GM18909 (cell line): ENCODE results near the gene ZNF230.
A peak's percentile ranks its signal among the peaks of the same experiment; 100 is the strongest.

Source experiments
- ATAC-seq: cut with Tn5 transposase; IDR thresholded peaks from one replicate; pipeline ENCODE4 v1.9.1; 2021; ENCODE audit warnings: mild to moderate bottlenecking; ENCODE audit not compliant: unreplicated experiment, poor library complexity

ZNF230 gene

GRCh38 chr19:44002566-44003460 lies at the start of gene ZNF230:
ZNF230 (plus strand) TSS chr19:44002957; CDS start chr19:44007079, 4,122 bp downstream.
- ATAC-seq: peak; percentile 88

GRCh38 chr19:43956827-43957226 lies 45.9 kb upstream of the ZNF230 start:
- no peak for ATAC-seq

- ATAC-seq: no peak
These were observed 44.9 kb upstream of the ZNF230 start for GRCh38 chr19:43957891-43958290.

GRCh38 chr19:43960411-43960810 lies 42.3 kb upstream of the ZNF230 start:
- no peak for ATAC-seq

GRCh38 chr19:43966079-43966694 lies 36.6 kb upstream of the ZNF230 start:
- ATAC-seq: no peak

GRCh38 chr19:43976732-43977131 lies 26.0 kb upstream of the ZNF230 start:
- ATAC-seq: no peak

- peak; percentile 12 for ATAC-seq
These were observed 19.2 kb upstream of the ZNF230 start for GRCh38 chr19:43983544-43983911.

GRCh38 chr19:43983912-43984686 lies 18.7 kb upstream of the ZNF230 start, which contains the start of gene ZNF155:
ZNF155 (plus strand) TSS chr19:43984188; CDS start chr19:43988544, 4,356 bp downstream.
- ATAC-seq: peak; percentile 81

- ATAC-seq: no peak
These were observed 18.1 kb upstream of the ZNF230 start for GRCh38 chr19:43984687-43985000.

GRCh38 chr19:43997631-43998290 lies 5.0 kb upstream of the ZNF230 start:
- ATAC-seq: no peak

GRCh38 chr19:44002212-44002565 lies 568 bp upstream of the ZNF230 start:
- no peak for ATAC-seq

GRCh38 chr19:44003461-44004009 lies 778 bp downstream of the ZNF230 start:
- peak; percentile 31 for ATAC-seq

- no peak for ATAC-seq
These were observed 3.2 kb downstream of the ZNF230 start for GRCh38 chr19:44005973-44006372.

GRCh38 chr19:44007473-44007872 lies 4.7 kb downstream of the ZNF230 start:
- ATAC-seq: no peak

- ATAC-seq: no peak
These were observed 7.7 kb downstream of the ZNF230 start for GRCh38 chr19:44010468-44010867.

GRCh38 chr19:44019498-44019897 lies 16.7 kb downstream of the ZNF230 start:
- no peak for ATAC-seq

GRCh38 chr19:44021221-44021620 lies 18.5 kb downstream of the ZNF230 start:
- ATAC-seq: no peak

GRCh38 chr19:44024900-44025216 lies 22.1 kb downstream of the ZNF230 start:
- ATAC-seq: no peak

GRCh38 chr19:44025217-44025936 lies 22.6 kb downstream of the ZNF230 start, which contains the start of gene ZNF222:
ZNF222 (plus strand) TSS chr19:44025379; CDS start chr19:44025437, 58 bp downstream.
- ATAC-seq: peak; percentile 91

- ATAC-seq: no peak
These were observed 23.9 kb downstream of the ZNF230 start for GRCh38 chr19:44026622-44027021.
